PFSK-1 (cell line): ENCODE data around the gene QRFP.

Source experiments
- FOXP2 ChIP-seq: optimal IDR thresholded peaks from 2 replicates; pipeline ENCODE3; 2011; ENCODE audit warnings: borderline replicate concordance, control low read depth, inconsistent platforms; ENCODE audit not compliant: insufficient read depth; ENCODE audit errors: extremely low read length, extremely low read depth
- POLR2AphosphoS5 ChIP-seq: IDR thresholded peaks from 2 replicates; pipeline ENCODE4 v1.6.1; 2012; ENCODE audit warnings: low read depth, mild to moderate bottlenecking, control low read depth, low read length, moderate library complexity
- REST ChIP-seq, 2 experiments: IDR thresholded peaks; 2 replicates each; pipeline versions ENCODE4 v1.6.1 to v1.8.0; 2011 to 2012; ENCODE audit warnings: low read depth in 2 of 2, low read length in 2 of 2, control low read depth in 1 of 2, inconsistent platforms in 1 of 2, mild to moderate bottlenecking in 1 of 2, moderate library complexity in 1 of 2; ENCODE audit not compliant: insufficient read depth in 1 of 2
- SIN3A ChIP-seq: IDR thresholded peaks from 2 replicates; pipeline ENCODE4 v1.6.1; 2012; ENCODE audit warnings: mild to moderate bottlenecking, low read length, moderate library complexity, borderline replicate concordance; ENCODE audit not compliant: insufficient read depth
- TAF1 ChIP-seq: IDR thresholded peaks from 2 replicates; pipeline ENCODE4 v1.6.1; 2012; ENCODE audit warnings: low read length, control low read depth, borderline replicate concordance; ENCODE audit not compliant: insufficient read depth

The QRFP gene

GRCh38 chr9:130904070-130905044 lies 7.7 kb upstream of the QRFP start:
- TF ChIP-seq SIN3A (no peak), TAF1 (no peak), FOXP2 (no peak), POLR2AphosphoS5 (no peak), REST (IDR thresholded peaks at IDR 0.05; ENCODE audit: insufficient read depth in 1 of 2, low read depth in 2 of 2, low read length in 2 of 2) (no peak)

DNA sequence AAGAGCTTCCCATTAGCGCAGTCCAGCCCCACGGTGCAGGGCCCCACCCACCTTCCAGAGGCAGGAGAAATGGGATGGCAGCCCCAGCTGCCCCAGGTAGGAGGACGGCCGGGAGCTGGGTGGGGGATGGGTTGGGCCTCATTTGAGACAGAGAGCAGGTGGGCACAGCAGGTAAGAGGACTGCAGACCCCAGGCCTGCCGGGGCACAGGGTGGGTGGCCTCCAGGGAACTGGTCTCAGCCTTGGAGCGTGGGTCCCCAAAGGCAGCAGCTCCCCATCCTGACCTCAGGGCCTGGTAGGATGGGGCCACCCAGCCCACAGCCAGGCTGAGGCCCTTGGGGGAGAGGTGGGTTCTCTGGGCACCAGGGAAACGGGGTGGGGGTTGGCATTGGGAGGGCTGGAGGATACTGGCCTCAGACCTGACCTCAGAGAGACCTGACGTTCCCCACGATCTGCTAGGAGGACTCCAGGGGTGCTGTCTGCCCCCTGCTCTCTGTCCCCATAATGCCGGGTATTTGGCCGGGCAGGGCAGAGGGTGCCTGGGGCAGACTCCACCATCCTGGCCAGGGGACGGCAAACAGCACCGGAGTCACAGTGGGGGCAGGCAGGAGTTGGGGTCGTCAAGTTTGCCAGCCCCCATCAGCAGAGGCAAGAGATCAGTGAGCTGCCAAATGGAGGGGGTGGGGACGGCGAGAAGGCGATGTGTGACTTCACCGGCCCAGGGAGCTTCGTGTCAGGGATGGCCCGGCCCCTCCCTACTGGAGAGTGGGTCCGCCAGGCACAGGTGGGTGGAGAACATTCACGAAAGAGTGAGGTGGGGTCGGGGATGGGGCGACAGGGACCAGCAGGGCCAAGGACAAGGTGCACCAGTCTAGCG lies 6.8 kb upstream of the QRFP start:
- no peak for TF ChIP-seq REST (IDR thresholded peaks at IDR 0.05; ENCODE audit: insufficient read depth in 1 of 2, low read depth in 2 of 2, low read length in 2 of 2)
- TF ChIP-seq FOXP2: no peak
- no peak for TF ChIP-seq TAF1
- TF ChIP-seq SIN3A: no peak
- TF ChIP-seq POLR2AphosphoS5: no peak

DNA sequence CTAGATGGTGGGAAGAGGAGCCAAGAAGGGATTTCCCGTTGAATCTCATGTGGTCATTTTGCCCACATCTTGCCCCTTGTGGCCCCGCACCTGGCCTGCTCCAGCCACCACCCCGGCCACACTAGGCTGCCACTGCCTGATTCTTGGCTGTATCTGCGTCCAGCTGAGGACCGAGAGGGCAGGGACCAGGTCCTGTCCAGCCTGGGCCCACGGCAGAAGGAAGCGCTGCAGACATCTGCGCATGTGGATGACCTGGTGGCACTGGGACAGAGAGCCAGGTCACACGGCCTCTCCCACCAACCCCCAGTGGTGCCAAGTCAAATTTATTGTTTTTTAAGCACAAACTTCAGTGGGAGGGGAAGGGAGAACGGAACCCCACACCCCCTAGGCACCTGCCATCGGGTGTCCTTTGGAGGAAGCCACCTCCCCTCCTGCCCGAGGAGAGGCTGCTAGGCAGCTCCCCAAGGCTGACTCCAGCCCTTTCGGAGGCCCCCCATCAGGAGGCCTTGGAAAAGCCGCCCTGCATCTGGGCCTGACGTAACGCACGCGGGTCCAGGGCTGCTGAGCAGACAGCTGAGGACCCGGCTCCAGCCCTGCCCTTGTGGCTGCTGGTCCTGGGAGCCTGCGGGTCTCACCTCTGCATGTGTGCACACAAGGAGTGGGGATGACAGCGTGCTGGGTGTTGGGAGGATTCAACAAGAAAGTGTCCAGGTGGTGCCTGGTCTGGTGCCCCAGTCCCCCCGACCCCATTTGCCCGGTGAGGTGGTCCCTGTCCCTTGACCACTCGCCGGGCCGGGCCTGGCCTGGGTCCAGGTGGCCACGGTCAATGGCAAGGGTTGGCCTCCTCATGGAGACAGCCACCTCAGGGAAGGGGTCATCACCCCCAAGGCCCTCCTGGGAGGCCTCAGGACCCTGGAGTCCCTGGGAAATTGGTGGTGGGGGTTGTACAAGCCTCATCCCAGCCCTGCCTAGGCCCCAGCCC lies 5.9 kb upstream of the QRFP start:
- no peak for TF ChIP-seq SIN3A

DNA sequence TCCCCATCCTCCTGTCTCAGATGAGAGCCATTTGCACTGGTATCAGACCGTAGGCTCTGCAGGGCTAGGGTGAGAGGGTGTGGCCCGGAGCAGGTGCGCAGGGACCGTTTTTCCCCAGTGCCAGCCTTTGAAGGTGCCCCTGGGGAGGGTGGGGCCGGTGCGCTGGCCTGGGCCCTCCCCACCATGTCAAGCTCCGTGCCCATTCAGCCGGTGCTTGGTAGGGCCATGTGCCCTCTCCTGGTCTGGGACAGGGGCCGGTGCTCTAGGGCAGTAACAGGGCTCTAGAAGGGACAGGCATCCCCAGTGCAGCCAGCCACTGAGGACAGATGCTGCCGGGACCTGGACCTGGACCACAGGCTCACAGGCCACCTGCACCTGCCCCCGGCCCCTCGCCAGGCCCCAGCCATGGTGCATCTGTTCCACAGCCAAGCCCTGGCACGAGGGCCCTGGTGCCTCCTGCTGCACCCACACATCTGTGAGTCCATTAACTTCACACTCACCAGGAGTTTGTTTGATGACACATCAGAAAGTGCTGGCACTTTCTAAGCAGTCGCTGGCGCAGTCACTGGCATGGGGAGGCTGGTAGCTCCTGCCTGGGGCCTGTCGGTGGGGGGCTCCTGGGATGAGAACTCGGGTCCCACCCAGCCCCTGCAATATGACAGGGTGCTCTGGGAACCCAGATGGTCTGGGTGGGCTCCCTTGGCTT lies 5.0 kb upstream of the QRFP start:
- TF ChIP-seq SIN3A (no peak), TAF1 (no peak)

GRCh38 chr9:130900701-130901497 lies 4.3 kb upstream of the QRFP start:
- TF ChIP-seq POLR2AphosphoS5 (no peak), SIN3A (no peak), REST (IDR thresholded peaks at IDR 0.05; ENCODE audit: insufficient read depth in 1 of 2, low read depth in 2 of 2, low read length in 2 of 2) (no peak), FOXP2 (no peak), TAF1 (no peak)
